ENCODE measurements around the gene CTNNBL1. TPM values are rescaled to one million over a fixed set of nuclear protein-coding genes. Genes with fewer than 3 reads are reported as not detected.
"Not testable (repeated sequence)": the region's sequence is repeated elsewhere in the genome, so short reads cannot be mapped to it uniquely, and the experiment has no call there.

Gene CTNNBL1
- total RNA-seq, 1 donor from 2014 or later, result 67.0 TPM

GRCh38 chr20:37676440-37676839 lies 17.4 kb upstream of the CTNNBL1 start:
- Histone ChIP-seq H3K36me3 (ENCODE audit: insufficient read depth, low read length) (no peaks in the 10 kb centered on the region), H4K20me1 (ENCODE audit: insufficient read depth, low read length) (no peaks in the 10 kb centered on the region), H2AFZ (ENCODE audit: low read depth, low read length) (no peak overlapping the region), H3K27ac (ENCODE audit: low read depth, low read length) (no peak overlapping the region), H3K9ac (ENCODE audit: low read length) (no peak overlapping the region), H3K4me3 (ENCODE audit: insufficient read depth, low read depth, low read length) (no peak overlapping the region), H3K9me3 (ENCODE audit: insufficient read depth, low read depth, low read length) (no peaks in the 10 kb centered on the region), H3K4me2 (ENCODE audit: low read length) (no peak overlapping the region), H3K4me1 (ENCODE audit: insufficient read depth, low read length) (no peaks in the 10 kb centered on the region), H3K27me3 (ENCODE audit: insufficient read depth, low read length) (peaks cover 46% of the 10 kb centered on the region), H3K79me2 (ENCODE audit: insufficient read depth, low read length) (no peaks in the 10 kb centered on the region)
- no peaks in the 10 kb centered on the region for H3K9me3 Mint-ChIP-seq (ENCODE audit: unreplicated experiment)
- peaks cover 47% of the 10 kb centered on the region for H3K27me3 Mint-ChIP-seq (ENCODE audit: low read depth, unreplicated experiment)
- H3K36me3 Mint-ChIP-seq (ENCODE audit: low read depth, unreplicated experiment), result no peaks in the 10 kb centered on the region
- FAIRE-seq (no peak), DNase-seq (ENCODE audit: low read depth) (no peak)
- H3K4me3 Mint-ChIP-seq (ENCODE audit: unreplicated experiment), result no peak overlapping the region
- TF ChIP-seq, protein P1, sequence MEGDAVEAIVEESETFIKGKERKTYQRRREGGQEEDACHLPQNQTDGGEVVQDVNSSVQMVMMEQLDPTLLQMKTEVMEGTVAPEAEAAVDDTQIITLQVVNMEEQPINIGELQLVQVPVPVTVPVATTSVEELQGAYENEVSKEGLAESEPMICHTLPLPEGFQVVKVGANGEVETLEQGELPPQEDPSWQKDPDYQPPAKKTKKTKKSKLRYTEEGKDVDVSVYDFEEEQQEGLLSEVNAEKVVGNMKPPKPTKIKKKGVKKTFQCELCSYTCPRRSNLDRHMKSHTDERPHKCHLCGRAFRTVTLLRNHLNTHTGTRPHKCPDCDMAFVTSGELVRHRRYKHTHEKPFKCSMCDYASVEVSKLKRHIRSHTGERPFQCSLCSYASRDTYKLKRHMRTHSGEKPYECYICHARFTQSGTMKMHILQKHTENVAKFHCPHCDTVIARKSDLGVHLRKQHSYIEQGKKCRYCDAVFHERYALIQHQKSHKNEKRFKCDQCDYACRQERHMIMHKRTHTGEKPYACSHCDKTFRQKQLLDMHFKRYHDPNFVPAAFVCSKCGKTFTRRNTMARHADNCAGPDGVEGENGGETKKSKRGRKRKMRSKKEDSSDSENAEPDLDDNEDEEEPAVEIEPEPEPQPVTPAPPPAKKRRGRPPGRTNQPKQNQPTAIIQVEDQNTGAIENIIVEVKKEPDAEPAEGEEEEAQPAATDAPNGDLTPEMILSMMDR (IDR thresholded peaks at IDR 0.05; ENCODE audit: insufficient read depth, low read depth, low read length), result no peak
- TF ChIP-seq EZH2 (IDR thresholded peaks at IDR 0.05; ENCODE audit: insufficient read depth, low read length), result no peak
- no peaks in the 10 kb centered on the region for H3K4me1 Mint-ChIP-seq (ENCODE audit: low read depth, unreplicated experiment)
- H3K27ac Mint-ChIP-seq (ENCODE audit: unreplicated experiment), result no peak overlapping the region

DNA sequence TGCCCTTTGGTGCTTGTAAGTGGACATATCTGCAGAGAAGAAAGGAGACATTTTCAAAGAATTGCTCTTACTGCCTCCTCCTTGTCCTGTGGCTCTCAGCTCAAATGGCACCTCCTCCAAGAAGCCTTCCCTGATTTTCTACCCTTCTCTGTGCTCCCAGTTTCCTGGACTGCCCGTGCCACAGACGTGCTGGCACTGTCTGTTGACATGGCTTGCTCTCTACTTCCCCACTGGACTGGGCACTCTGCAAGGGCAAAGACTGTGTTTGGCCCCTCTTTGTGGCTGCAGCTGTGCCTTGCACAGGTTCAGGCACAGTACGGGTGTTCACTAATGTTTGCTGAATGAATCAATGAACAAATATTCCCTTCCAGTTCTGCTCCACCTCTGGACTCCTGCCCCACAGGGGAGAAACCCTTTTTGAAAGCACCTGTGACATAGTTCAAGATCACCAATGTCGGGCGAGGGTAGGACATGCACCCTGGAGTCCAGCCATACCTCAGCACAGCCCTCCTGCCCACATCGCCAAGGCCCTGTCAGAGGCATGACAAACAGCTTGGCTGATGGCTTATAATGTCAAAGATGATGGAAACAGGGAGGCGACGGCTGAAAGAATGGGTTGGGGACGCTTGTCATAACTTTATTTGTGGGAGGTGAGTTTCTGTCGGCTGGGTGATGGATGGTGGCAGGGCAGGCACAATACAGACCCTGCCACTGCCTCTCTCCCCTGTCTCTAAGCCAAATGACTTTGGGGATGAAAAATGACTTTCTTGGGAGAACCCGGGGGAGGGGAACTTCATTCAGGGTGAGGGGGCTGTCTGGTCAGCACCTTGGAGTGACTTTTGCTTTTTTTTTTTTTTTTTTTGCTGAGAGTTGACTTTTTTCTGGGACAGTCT lies 15.6 kb upstream of the CTNNBL1 start:
- Histone ChIP-seq H3K4me1 (ENCODE audit: insufficient read depth, low read length) (no peaks in the 10 kb centered on the region), H3K9ac (ENCODE audit: low read length) (no peak overlapping the region), H4K20me1 (ENCODE audit: insufficient read depth, low read length) (no peaks in the 10 kb centered on the region), H3K79me2 (ENCODE audit: insufficient read depth, low read length) (no peaks in the 10 kb centered on the region), H3K36me3 (ENCODE audit: insufficient read depth, low read length) (no peaks in the 10 kb centered on the region), H3K27me3 (ENCODE audit: insufficient read depth, low read length) (peaks cover 40% of the 10 kb centered on the region), H3K4me2 (ENCODE audit: low read length) (no peak overlapping the region), H2AFZ (ENCODE audit: low read depth, low read length) (no peak overlapping the region), H3K27ac (ENCODE audit: low read depth, low read length) (no peak overlapping the region), H3K4me3 (ENCODE audit: insufficient read depth, low read depth, low read length) (no peak overlapping the region), H3K9me3 (ENCODE audit: insufficient read depth, low read depth, low read length) (no peaks in the 10 kb centered on the region)
- Mint-ChIP-seq H3K4me1 (ENCODE audit: low read depth, unreplicated experiment) (no peaks in the 10 kb centered on the region), H3K27me3 (ENCODE audit: low read depth, unreplicated experiment) (peaks cover 40% of the 10 kb centered on the region), H3K36me3 (ENCODE audit: low read depth, unreplicated experiment) (no peaks in the 10 kb centered on the region), H3K9me3 (ENCODE audit: unreplicated experiment) (no peaks in the 10 kb centered on the region), H3K27ac (ENCODE audit: unreplicated experiment) (no peak overlapping the region), H3K4me3 (ENCODE audit: unreplicated experiment) (no peak overlapping the region)
- DNase-seq (ENCODE audit: low read depth) (no peak), FAIRE-seq (no peak)
- no peak for TF ChIP-seq EZH2 (IDR thresholded peaks at IDR 0.05; ENCODE audit: insufficient read depth, low read length)
- TF ChIP-seq, protein P1 (IDR thresholded peaks at IDR 0.05; ENCODE audit: insufficient read depth, low read depth, low read length), result no peak

GRCh38 chr20:37679751-37680150 lies 14.1 kb upstream of the CTNNBL1 start:
- not testable (repeated sequence) for H3K27ac ChIP-seq (ENCODE audit: low read depth, low read length); H4K20me1 ChIP-seq (ENCODE audit: insufficient read depth, low read length); H3K4me1 ChIP-seq (ENCODE audit: insufficient read depth, low read length); H3K9ac ChIP-seq (ENCODE audit: low read length); H3K36me3 ChIP-seq (ENCODE audit: insufficient read depth, low read length); H3K79me2 ChIP-seq (ENCODE audit: insufficient read depth, low read length); H3K4me2 ChIP-seq (ENCODE audit: low read length); FAIRE-seq; DNase-seq (ENCODE audit: low read depth); H3K9me3 Mint-ChIP-seq (ENCODE audit: unreplicated experiment); H3K4me1 Mint-ChIP-seq (ENCODE audit: low read depth, unreplicated experiment); H3K36me3 Mint-ChIP-seq (ENCODE audit: low read depth, unreplicated experiment); H3K9me3 ChIP-seq (ENCODE audit: insufficient read depth, low read depth, low read length); H3K4me3 ChIP-seq (ENCODE audit: insufficient read depth, low read depth, low read length); H3K27ac Mint-ChIP-seq (ENCODE audit: unreplicated experiment); H2AFZ ChIP-seq (ENCODE audit: low read depth, low read length); H3K4me3 Mint-ChIP-seq (ENCODE audit: unreplicated experiment)
- H3K27me3 ChIP-seq (ENCODE audit: insufficient read depth, low read length), result peaks cover 27% of the 10 kb centered on the region
- peaks cover 33% of the 10 kb centered on the region for H3K27me3 Mint-ChIP-seq (ENCODE audit: low read depth, unreplicated experiment)
